Psoas muscle (tissue), 8 donors: ENCODE data around the gene BMP3. TPM values are rescaled to one million over a fixed set of nuclear protein-coding genes. Genes with fewer than 3 reads are reported as not detected.

Experiments used
- ATAC-seq, 4 donors: fragments of 200-7000 bp; cut with Tn5 transposase; one replicate each; pipeline ENCODE4 v1.9.1; 2020; ENCODE audit warnings: moderate library complexity in 3 of 4, mild to moderate bottlenecking in 2 of 4
- DNase-seq, 2 donors: peaks; one replicate each; pipeline ENCODE4 v3.0.0-alpha.2; 2020
- H3K27ac ChIP-seq: fragments of 200-600 bp; one replicate; pipeline ENCODE4 v1.8.0; 2022
- H3K27me3 ChIP-seq, 3 donors: fragments of 200-600 bp in 1 of 3; one replicate each; pipeline versions ENCODE4 v1.6.1 to v1.8.0; 2013 to 2022; ENCODE audit warnings: low read length in 2 of 3, mild to moderate bottlenecking in 2 of 3, moderate library complexity in 1 of 3; ENCODE audit not compliant: insufficient read depth in 3 of 3
- H3K36me3 ChIP-seq, 2 donors: fragments of 200-600 bp in 1 of 2; one replicate each; pipeline versions ENCODE4 v1.6.1 to v1.8.0; 2013 to 2022; ENCODE audit warnings: low read depth in 1 of 2, mild to moderate bottlenecking in 1 of 2, moderate library complexity in 1 of 2; ENCODE audit not compliant: insufficient read depth in 1 of 2
- H3K4me1 ChIP-seq: fragments of 200-600 bp; one replicate; pipeline ENCODE4 v1.8.0; 2022
- H3K4me3 ChIP-seq: fragments of 200-600 bp; one replicate; pipeline ENCODE4 v1.8.0; 2022; ENCODE audit warnings: mild to moderate bottlenecking
- H3K9me3 ChIP-seq: fragments of 200-600 bp; one replicate; pipeline ENCODE4 v1.8.0; 2022
- CTCF ChIP-seq: fragments of 200-600 bp; IDR thresholded peaks from one replicate; pipeline ENCODE4 v1.8.0; 2022; ENCODE audit warnings: antibody characterized with exemption
- WGBS, 3 donors: extraction: QIAGEN DNeasy Blood & Tissue Kit; methylation state at CpG; one replicate each; pipeline versions ENCODE4 v1.1.6 to v1.1.7; 2013; 5-methylcytosine and 5-hydroxymethylcytosine counted together
- intact Hi-C, 2 donors: fragments of 100-400 bp; cut with DNase I; formaldehyde crosslinking; loops; one replicate each; pipeline versions ENCODE4 v1.11.0 to v1.14.2; 2022
- polyA plus RNA-seq, 3 donors: library from polyadenylated mRNA; stranded (reverse); fragments of 200-250 nt; gene quantifications; one replicate each; pipeline ENCODE4 v1.2.3, GENCODE V29; 2013
- total RNA-seq, 4 donors: library from RNA; stranded (reverse); fragmentation: NEBNext Ultra II Directional in 2 of 4; extraction: Animal tissue kit (Norgen Biotek cat#: 25700) in 2 of 4; gene quantifications; one replicate each; pipeline versions ENCODE4 v1.2.1 to v1.2.4, GENCODE V29; 2021 to 2023
- donor health status: healthy with polysubstance abuse.
- donor health status: DM: no; HTN: no; CAD: no; lungs with moderate emphysema.
- donor health status: Bipolar disorder and iron deficiency.
- donor health status: healthy.
- donor health status: DM: yes; HTN: yes; CAD: no.
- donor health status: DM: no; HTN: no; CAD: no.
- donor health status: DM: no; HTN: no; CAD: no.
- donor health status: DM: yes; HTN: yes; CAD: no.

The BMP3 gene
- total and polyA plus RNA-seq, 7 donors = 0.03 to 0.09 (median 0.06) TPM; not detected in 3

GRCh38 chr4:81031796-81032551 is 1.5 kb downstream of the BMP3 start:
- peaks cover 9 to 46% (median 10%) of the 10 kb centered on the region in 3 donors for H3K27me3 ChIP-seq
- DNase-seq = no peak
- intact Hi-C loops = no loop called here
- no peak overlapping the region for H3K4me3 ChIP-seq
- no peak overlapping the region for H3K27ac ChIP-seq
- 8 to 11% (median 8%) methylated on average over 15 of the region's 15 CpGs for WGBS, 3 donors
- H3K36me3 ChIP-seq = no peaks in the 10 kb centered on the region
- peaks cover 4% of the 10 kb centered on the region for H3K4me1 ChIP-seq
- TF ChIP-seq CTCF = no peak
- H3K9me3 ChIP-seq = no peaks in the 10 kb centered on the region
- ATAC-seq = no peak

GRCh38 chr4:81032771-81033684 is 2.5 kb downstream of the BMP3 start:
- DNase-seq (no peak), ATAC-seq (no peak)
- Histone ChIP-seq H3K27ac (no peak overlapping the region), H3K9me3 (no peaks in the 10 kb centered on the region), H3K4me1 (peaks cover 4% of the 10 kb centered on the region), H3K27me3 (peaks cover 9 to 41% (median 10%) of the 10 kb centered on the region in 3 donors), H3K4me3 (no peak overlapping the region), H3K36me3 (no peaks in the 10 kb centered on the region)
- WGBS, 3 donors = 68 to 74% (median 73%) methylated on average over 4 of the region's 4 CpGs
- intact Hi-C loops = no loop called here
- TF ChIP-seq CTCF = no peak

GRCh38 chr4:81038636-81039350 is 8.3 kb downstream of the BMP3 start:
- no peak for ATAC-seq
- intact Hi-C loops = no loop called here

More at GRCh38 chr4:81038636-81039350, 8.3 kb downstream of the BMP3 start:
- H3K27ac ChIP-seq = no peak overlapping the region
- WGBS, 3 donors = 70 to 73% (median 71%) methylated on average over 1 of the region's 1 CpG
- H3K9me3 ChIP-seq = no peaks in the 10 kb centered on the region
- H3K36me3 ChIP-seq = no peaks in the 10 kb centered on the region
- no peak for DNase-seq
- no peak for TF ChIP-seq CTCF
- peaks cover 0 to 2% (median 0%) of the 10 kb centered on the region in 3 donors for H3K27me3 ChIP-seq
- H3K4me1 ChIP-seq = no peaks in the 10 kb centered on the region
- H3K4me3 ChIP-seq = no peak overlapping the region
